Measurements from ENCODE around the gene PGC. TPM values are rescaled to one million over a fixed set of nuclear protein-coding genes. Genes with fewer than 3 reads are reported as not detected.
A peak's percentile ranks its signal among the peaks of the same experiment; 100 is the strongest.

The PGC gene
- total and polyA plus RNA-seq, 9 of the 15 experiments (the other 6 are each of a cell fraction or from before 2014, with no cell fraction given): 0.17 to 0.40 TPM; not detected in 7

DNA sequence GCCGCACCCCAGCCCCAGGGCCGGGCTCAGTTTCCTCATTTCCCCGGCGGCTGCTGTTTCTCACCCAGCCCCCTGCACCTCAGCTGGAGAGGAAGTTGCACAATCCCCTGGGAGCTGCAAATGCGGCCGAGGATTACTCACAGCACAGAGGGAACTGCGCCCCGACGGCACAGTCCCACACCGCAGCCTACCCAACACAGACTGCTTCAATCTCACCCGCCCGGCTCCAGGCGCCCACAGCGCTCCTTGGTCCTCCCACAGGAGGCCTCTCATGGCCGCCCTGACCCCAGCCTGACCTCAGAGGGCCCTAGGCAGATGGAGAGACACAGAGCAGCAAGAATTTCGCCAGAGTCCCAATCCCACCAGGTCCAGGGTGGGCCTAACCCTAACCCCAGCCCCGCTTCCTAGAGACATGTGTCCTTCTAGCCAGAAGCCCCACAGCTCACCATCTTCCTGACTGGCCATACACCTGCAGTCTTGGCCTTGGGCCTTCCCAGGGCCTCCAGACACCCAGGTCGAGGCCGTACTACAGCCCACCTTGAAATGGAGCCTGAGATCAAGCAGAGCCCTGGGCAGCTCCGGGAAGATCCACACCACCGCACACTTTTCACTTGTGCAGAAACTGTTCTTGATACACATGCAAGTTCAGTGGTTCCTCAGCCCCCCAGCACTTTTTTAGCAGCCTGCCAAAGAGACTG is 23.5 kb downstream of the PGC start:
- H3K9me3 ChIP-seq (replicated peaks; ENCODE audit: control insufficient read depth, insufficient read depth, low read depth, low read length): no peaks in the 10 kb centered on the region
- ATAC-seq (peak; percentile 85), FAIRE-seq (no peak), DNase-seq (ENCODE audit: extremely low read depth in 1 of 4, low spot score in 3 of 4) (peak; percentile 48 to 56 (median 50))
- H3K27ac ChIP-seq (ENCODE audit: extremely low read depth, low read depth, low read length): no peak overlapping the region
- no TSS peak for BruUV-seq (replicated peaks)
- in situ Hi-C loops (cut with MboI): no loop called here
- H3K27me3 ChIP-seq (ENCODE audit: control insufficient read depth in 2 of 2, insufficient read depth in 2 of 2, low read length in 2 of 2): peaks cover 0 to 11% of the 10 kb centered on the region in 2 experiments; a peak in 1 of 5 replicates
- ChIA-PET CTCF (ENCODE audit: low intra/inter-chr PET ratio) (no interaction called here), POLR2A (interaction anchor here (0.6 to 1.7 kb wide), 7 partner anchors 8 to 1126 kb away, joined by 3 to 7 read pairs (median 5); no protein-coding TSS in a partner anchor)
- no peaks in the 10 kb centered on the region for H3K9me1 ChIP-seq (ENCODE audit: control insufficient read depth, insufficient read depth, low read length)
- no peak overlapping the region for H3K4me2 ChIP-seq (ENCODE audit: insufficient read depth, low read length)
- H3K4me1 ChIP-seq (replicated peaks in 1 of 2; ENCODE audit: control insufficient read depth in 2 of 2, insufficient read depth in 2 of 2, low read length in 2 of 2): peaks cover 16 to 26% of the 10 kb centered on the region in 2 experiments
- H3K9ac ChIP-seq (ENCODE audit: insufficient read depth in 1 of 2, low read depth in 2 of 2, low read length in 2 of 2): peak overlapping the region in 1 of 2 experiments; percentile 46; a peak in 2 of 4 replicates
- intact Hi-C loops (cut with micrococcal nuclease): no loop called here
- H3K79me2 ChIP-seq (ENCODE audit: control insufficient read depth, insufficient read depth, low read length): no peaks in the 10 kb centered on the region
- no peak overlapping the region; the same call in 1 of the 2 replicates for H2AFZ ChIP-seq (ENCODE audit: low read depth, low read length)
- H4K20me1 ChIP-seq (replicated peaks; ENCODE audit: control insufficient read depth, insufficient read depth, low read length): peaks cover 15% of the 10 kb centered on the region; the same call in 1 of the 2 replicates
- WGBS (ENCODE audit: insufficient coverage, low coverage, missing lambda C conversion rate): 31% methylated on average over 21 of the region's 21 CpGs
- H3K4me3 ChIP-seq: no peak overlapping the region
- H3K36me3 ChIP-seq (ENCODE audit: control insufficient read depth, insufficient read depth, low read length): no peaks in the 10 kb centered on the region
- TF ChIP-seq U2AF2 (optimal IDR thresholded peaks at IDR 0.05; ENCODE audit: low read depth, low read length) (no peak), MECOM (CRISPR knock-in tag; IDR thresholded peaks at IDR 0.05) (no peak), MTF1 (CRISPR knock-in tag; IDR thresholded peaks at IDR 0.05; ENCODE audit: borderline replicate concordance) (no peak), ID3 (CRISPR knock-in tag; IDR thresholded peaks at IDR 0.05) (no peak), ID3 (tag; IDR thresholded peaks at IDR 0.05) (no peak; the same call in 1 of the 2 replicates), ZNF511 (CRISPR knock-in tag; IDR thresholded peaks at IDR 0.05) (no peak), FOXA1 (IDR thresholded peaks at IDR 0.05; ENCODE audit: borderline replicate concordance) (no peak), ATF3 (IDR thresholded peaks at IDR 0.05) (peak; percentile 58), ATF3 (CRISPR knock-in tag; conservative IDR thresholded peaks at IDR 0.05) (no peak), MCM2 (IDR thresholded peaks at IDR 0.05; ENCODE audit: low read depth) (no peak), MYC (IDR thresholded peaks at IDR 0.05; ENCODE audit: low read depth, low read length) (0 out of 2 replicates have a peak, but pooled peaks have one; percentile 24), MYC (CRISPR knock-in tag; IDR thresholded peaks at IDR 0.05; ENCODE audit: borderline replicate concordance, low read depth) (no peak), ARID1B (IDR thresholded peaks at IDR 0.05) (peak; percentile 15; the same call in 1 of the 2 replicates), ZNF12 (CRISPR knock-in tag; IDR thresholded peaks at IDR 0.05) (0 out of 2 replicates have a peak, but pooled peaks have one; percentile 30), CEBPB (tag; IDR thresholded peaks at IDR 0.05) (peak; percentile 99), POLR3G (IDR thresholded peaks at IDR 0.05; ENCODE audit: extremely low read depth, insufficient read length, insufficient replicate concordance) (no peak), MCM5 (IDR thresholded peaks at IDR 0.05; ENCODE audit: low read depth) (no peak), CHD1 (IDR thresholded peaks at IDR 0.05; ENCODE audit: low read length) (no peak), POLR2AphosphoS5 (IDR thresholded peaks at IDR 0.05; ENCODE audit: control insufficient read depth, insufficient read depth, low read depth, low read length) (no peak)
- TF ChIP-seq, protein P1, sequence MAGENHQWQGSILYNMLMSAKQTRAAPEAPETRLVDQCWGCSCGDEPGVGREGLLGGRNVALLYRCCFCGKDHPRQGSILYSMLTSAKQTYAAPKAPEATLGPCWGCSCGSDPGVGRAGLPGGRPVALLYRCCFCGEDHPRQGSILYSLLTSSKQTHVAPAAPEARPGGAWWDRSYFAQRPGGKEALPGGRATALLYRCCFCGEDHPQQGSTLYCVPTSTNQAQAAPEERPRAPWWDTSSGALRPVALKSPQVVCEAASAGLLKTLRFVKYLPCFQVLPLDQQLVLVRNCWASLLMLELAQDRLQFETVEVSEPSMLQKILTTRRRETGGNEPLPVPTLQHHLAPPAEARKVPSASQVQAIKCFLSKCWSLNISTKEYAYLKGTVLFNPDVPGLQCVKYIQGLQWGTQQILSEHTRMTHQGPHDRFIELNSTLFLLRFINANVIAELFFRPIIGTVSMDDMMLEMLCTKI (IDR thresholded peaks at IDR 0.05; ENCODE audit: partially characterized antibody): no peak
